DMS79 treated with DMSO at 0.1 percent for 48 hours (cell line): Measurements from ENCODE around the gene SNX32.

ENCODE experiments used
- DNase-seq: peaks from one replicate; lab custom pipeline; 2025; lab: John Stamatoyannopoulos, UW

Gene SNX32

GRCh38 chr11:65797711-65798110, 36.1 kb upstream of the SNX32 start:
- no peak for DNase-seq

- DNase-seq: no peak
Observed at GRCh38 chr11:65798882-65799281, 34.9 kb upstream of the SNX32 start.

GRCh38 chr11:65801153-65801987, 32.4 kb upstream of the SNX32 start:
- DNase-seq: no peak

GRCh38 chr11:65802841-65803240, 30.9 kb upstream of the SNX32 start:
- DNase-seq: no peak

- DNase-seq: no peak
Observed at GRCh38 chr11:65803797-65804492, 29.8 kb upstream of the SNX32 start.

- no peak for DNase-seq
Observed at GRCh38 chr11:65806979-65807378, 26.8 kb upstream of the SNX32 start.

- DNase-seq: no peak
Observed at GRCh38 chr11:65808744-65809341, 24.9 kb upstream of the SNX32 start.

GRCh38 chr11:65809496-65809895, 24.3 kb upstream of the SNX32 start:
- no peak for DNase-seq

GRCh38 chr11:65810046-65810868, 23.5 kb upstream of the SNX32 start:
- no peak for DNase-seq

- no peak for DNase-seq
Observed at GRCh38 chr11:65811764-65812475, 21.8 kb upstream of the SNX32 start.

GRCh38 chr11:65814131-65814985, 19.4 kb upstream of the SNX32 start:
- DNase-seq: no peak

GRCh38 chr11:65814986-65815565, 18.7 kb upstream of the SNX32 start:
- no peak for DNase-seq

GRCh38 chr11:65816696-65817095, 17.1 kb upstream of the SNX32 start:
- DNase-seq: no peak

- peak; percentile 27 for DNase-seq
Observed at GRCh38 chr11:65817312-65817834, 16.4 kb upstream of the SNX32 start.

- peak; percentile 87 for DNase-seq
Observed at GRCh38 chr11:65817835-65818680, 15.7 kb upstream of the SNX32 start.

- DNase-seq: no peak
Observed at GRCh38 chr11:65821107-65821506, 12.7 kb upstream of the SNX32 start.

GRCh38 chr11:65822776-65823528, 10.8 kb upstream of the SNX32 start:
- no peak for DNase-seq
